ENCODE results near the gene RAB3D. TPM values are rescaled to one million over a fixed set of nuclear protein-coding genes. Genes with fewer than 3 reads are reported as not detected.
"Not testable (repeated sequence)": the region's sequence is repeated elsewhere in the genome, so short reads cannot be mapped to it uniquely, and the experiment has no call there.

The RAB3D gene
- total RNA-seq, 4 donors from 2014 or later = 9.5 to 16.4 (median 12.7) TPM

DNA sequence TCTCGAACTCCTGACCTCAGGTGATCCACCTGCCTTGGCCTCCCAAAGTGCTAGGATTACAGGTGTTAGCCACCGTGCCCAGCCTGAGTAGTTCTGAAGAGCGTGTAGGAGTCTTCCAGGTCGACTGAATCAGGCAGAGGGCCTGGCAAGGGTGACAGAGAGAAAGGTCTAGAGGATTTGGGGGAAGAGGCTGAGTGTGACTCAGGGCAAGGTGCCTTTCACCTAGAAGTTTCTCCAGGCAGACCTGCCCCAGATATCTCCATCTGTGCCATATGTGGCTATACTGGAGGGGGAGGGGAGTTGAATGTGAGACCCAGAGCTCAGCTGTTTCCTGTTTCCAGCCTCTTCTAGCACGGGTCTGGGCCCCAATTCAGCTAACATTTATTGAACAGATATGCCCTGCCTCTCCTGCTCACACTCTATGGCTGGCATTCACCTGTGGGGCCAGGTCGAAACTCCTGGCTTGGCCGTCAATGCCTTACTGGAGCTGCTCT, 8.1 kb upstream of the RAB3D start:
- DNase-seq = no peak
- H3K4me3 ChIP-seq = no peak overlapping the region
- peaks cover 4 to 29% (median 11%) of the 10 kb centered on the region in 4 donors for H3K4me1 ChIP-seq
- no peaks in the 10 kb centered on the region for H3K27me3 ChIP-seq
- TF ChIP-seq, protein P1, sequence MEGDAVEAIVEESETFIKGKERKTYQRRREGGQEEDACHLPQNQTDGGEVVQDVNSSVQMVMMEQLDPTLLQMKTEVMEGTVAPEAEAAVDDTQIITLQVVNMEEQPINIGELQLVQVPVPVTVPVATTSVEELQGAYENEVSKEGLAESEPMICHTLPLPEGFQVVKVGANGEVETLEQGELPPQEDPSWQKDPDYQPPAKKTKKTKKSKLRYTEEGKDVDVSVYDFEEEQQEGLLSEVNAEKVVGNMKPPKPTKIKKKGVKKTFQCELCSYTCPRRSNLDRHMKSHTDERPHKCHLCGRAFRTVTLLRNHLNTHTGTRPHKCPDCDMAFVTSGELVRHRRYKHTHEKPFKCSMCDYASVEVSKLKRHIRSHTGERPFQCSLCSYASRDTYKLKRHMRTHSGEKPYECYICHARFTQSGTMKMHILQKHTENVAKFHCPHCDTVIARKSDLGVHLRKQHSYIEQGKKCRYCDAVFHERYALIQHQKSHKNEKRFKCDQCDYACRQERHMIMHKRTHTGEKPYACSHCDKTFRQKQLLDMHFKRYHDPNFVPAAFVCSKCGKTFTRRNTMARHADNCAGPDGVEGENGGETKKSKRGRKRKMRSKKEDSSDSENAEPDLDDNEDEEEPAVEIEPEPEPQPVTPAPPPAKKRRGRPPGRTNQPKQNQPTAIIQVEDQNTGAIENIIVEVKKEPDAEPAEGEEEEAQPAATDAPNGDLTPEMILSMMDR (IDR thresholded peaks at IDR 0.05) = no peak
- TF ChIP-seq POLR2A (IDR thresholded peaks at IDR 0.05) = no peak
- H3K36me3 ChIP-seq = no peaks in the 10 kb centered on the region
- no peaks in the 10 kb centered on the region for H3K9me3 ChIP-seq
- no peak overlapping the region for H3K27ac ChIP-seq

DNA sequence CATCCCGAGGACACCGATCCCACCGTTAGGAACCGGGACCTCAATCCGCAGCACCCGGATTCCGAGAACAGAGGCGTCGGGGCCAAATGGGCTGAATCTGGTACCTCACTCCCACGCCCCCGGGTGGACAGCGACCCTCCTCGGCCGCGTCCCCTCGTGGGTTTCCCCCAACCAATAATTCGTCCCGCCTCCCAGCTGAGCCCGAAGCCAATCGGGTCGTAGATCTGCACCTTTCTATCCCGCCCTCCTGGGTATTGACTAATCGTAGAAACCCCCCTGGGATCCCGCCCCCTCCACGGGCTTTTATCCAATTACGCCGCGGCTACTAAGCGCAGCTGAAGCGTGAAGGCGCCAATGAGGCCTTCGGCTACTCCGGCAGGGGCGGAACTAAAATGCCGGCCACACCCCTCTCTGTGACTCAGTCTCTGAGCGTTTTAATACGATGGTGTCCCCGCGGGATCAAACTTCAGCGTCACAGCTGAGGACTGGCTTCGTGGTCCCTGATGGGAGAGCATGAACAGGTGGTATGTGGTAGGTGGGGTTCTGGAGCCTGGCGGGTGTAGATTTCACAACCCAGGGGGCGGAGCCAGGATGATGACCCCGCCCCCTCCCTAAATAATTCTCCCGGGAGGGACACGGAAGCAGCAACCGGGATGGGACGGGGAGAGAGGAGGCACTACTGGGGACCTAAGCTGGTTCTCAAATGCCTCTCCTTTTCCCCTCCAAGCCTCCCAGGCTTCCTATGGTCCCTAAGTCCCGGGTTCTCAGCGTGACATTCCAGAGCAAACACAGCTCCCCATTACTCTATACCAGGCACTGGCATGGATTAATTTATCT, 6.9 kb upstream of the RAB3D start, which contains the start of the genes CCDC159 and TMEM205:
Gene CCDC159 (plus strand): TSS at position 416 of the 837 bp plus-strand sequence. CDS start 88 bp downstream, at position 504.
Gene TMEM205 (minus strand): TSS at position 165 of the 837 bp plus-strand sequence. CDS start 649 bp downstream, outside the sequence.
- TF ChIP-seq, protein P1 (IDR thresholded peaks at IDR 0.05) = peak in 1 of 6 experiments; percentile 5
- peak; percentile 60 to 78 for TF ChIP-seq POLR2A (IDR thresholded peaks at IDR 0.05)
- Histone ChIP-seq H3K36me3 (no peaks in the 10 kb centered on the region), H3K27me3 (no peaks in the 10 kb centered on the region), H3K27ac (peak within 1 kb of the TSS; percentile 73 to 83 (median 78)), H3K4me3 (peak within 1 kb of the TSS; percentile 67 to 83 (median 74)), H3K4me1 (peaks cover 4 to 29% (median 11%) of the 10 kb centered on the region in 4 donors), H3K9me3 (no peaks in the 10 kb centered on the region)
- peak; percentile 97 to 99 (median 98) for DNase-seq

DNA sequence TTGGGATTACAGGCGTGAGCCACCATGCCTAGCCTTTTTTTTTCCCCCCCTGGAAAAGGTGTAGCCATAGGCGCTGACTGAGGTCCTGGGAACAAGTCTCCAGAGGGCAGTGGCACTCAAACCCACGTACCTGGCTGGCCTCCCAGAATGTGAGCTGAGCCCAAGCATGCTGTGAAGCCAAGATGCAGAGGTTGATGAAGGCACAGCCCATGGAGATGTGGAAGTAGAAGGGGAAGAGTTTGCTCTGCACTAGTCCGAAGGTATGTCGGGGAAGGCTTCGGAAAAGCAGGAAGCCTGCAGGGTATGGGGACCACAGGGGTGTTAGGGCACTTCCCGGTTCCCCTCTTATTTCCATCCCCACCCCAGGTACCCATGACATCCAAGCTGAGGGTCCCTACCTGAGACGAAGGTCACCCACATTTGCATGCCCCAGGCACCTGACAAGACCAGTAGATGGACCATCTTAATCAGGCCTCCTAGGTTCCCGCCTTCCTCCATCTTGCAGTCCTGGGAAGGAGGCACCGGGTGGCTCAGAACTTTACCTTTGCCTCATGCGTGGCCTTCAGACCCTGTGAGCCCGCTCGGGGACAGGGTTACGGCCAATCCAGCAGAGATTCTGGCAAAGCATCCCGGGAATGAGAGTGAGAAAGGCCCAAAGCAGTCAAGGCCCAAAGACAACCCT, 5.8 kb upstream of the RAB3D start:
- TF ChIP-seq POLR2A (IDR thresholded peaks at IDR 0.05) = no peak
- TF ChIP-seq, protein P1 (IDR thresholded peaks at IDR 0.05) = no peak
- peak overlapping the region; percentile 73 to 83 (median 78) for H3K27ac ChIP-seq
- H3K4me3 ChIP-seq = peak overlapping the region; percentile 67 to 83 (median 74)
- no peaks in the 10 kb centered on the region for H3K9me3 ChIP-seq
- H3K4me1 ChIP-seq = peaks cover 4 to 29% (median 11%) of the 10 kb centered on the region in 4 donors
- DNase-seq = no peak
- no peaks in the 10 kb centered on the region for H3K36me3 ChIP-seq
- no peaks in the 10 kb centered on the region for H3K27me3 ChIP-seq

DNA sequence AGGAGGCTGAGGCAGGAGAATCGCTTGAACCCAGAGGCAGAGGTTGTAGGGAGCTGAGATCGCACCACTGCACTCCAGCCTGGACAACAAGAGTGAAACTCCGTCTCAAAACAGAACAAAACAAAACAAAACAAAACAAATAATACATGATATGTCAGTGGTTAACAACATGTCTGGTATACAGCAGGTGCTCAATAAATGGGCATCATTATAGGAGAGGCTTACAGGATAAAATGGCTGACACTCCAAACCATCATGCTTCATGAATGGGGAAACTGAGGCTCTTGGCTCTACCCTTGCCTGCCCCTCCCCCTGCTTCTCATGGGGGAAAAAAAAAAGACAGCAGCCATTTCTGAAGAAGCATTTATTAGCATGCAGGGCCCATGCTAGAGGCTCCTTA, 3.0 kb upstream of the RAB3D start:
- Histone ChIP-seq H3K27ac (no peak overlapping the region), H3K4me1 (peaks cover 4 to 50% (median 20%) of the 10 kb centered on the region in 4 donors), H3K27me3 (no peaks in the 10 kb centered on the region), H3K36me3 (no peaks in the 10 kb centered on the region), H3K4me3 (no peak overlapping the region), H3K9me3 (no peaks in the 10 kb centered on the region)
- no peak for TF ChIP-seq POLR2A (IDR thresholded peaks at IDR 0.05)
- TF ChIP-seq, protein P1 (IDR thresholded peaks at IDR 0.05) = no peak
- no peak for DNase-seq

DNA sequence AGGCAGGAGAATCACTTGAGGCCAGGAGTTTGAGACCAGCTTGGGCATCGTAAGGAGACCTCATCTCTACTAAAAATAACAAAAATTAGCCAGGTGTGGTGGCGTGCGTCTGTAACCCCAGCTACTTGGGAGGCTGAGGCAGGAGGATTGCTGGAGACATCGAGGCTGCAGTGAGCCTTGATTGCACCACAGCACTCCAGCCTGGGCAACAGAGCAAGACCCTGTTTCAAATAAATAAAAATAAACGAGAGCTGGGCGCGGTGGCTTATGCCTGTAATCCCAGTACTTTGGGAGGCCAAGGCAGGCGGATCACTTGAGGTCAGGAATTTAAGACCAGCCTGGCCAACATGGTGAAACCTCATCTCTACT, 626 bp upstream of the RAB3D start:
- peak overlapping the region; percentile 55 to 79 (median 78) for H3K27ac ChIP-seq
- H3K4me3 ChIP-seq = peak overlapping the region in 2 of 4 donors; percentile 65 to 68
- peaks cover 0 to 39% (median 13%) of the 10 kb centered on the region in 4 donors for H3K4me1 ChIP-seq
- H3K27me3 ChIP-seq, H3K9me3 ChIP-seq, DNase-seq: not testable (repeated sequence)
- H3K36me3 ChIP-seq = peaks cover 0 to 16% (median 0%) of the 10 kb centered on the region in 3 donors
